ENCODE results near the gene DLG2.

Gene DLG2

GRCh38 chr11:83948200-83948599 lies 1678.9 kb downstream of the DLG2 start:
- DNase-seq: no peak

- DNase-seq: no peak
These were observed 1681.2 kb downstream of the DLG2 start for GRCh38 chr11:83945976-83946375.

GRCh38 chr11:83941050-83941449 lies 1686.1 kb downstream of the DLG2 start:
- no peak for DNase-seq

- DNase-seq: no peak
These were observed 1689.0 kb downstream of the DLG2 start for GRCh38 chr11:83938148-83938547.

- DNase-seq: no peak
These were observed 1694.1 kb downstream of the DLG2 start for GRCh38 chr11:83933008-83933407.

GRCh38 chr11:83927422-83927821 lies 1699.7 kb downstream of the DLG2 start:
- DNase-seq: no peak

- DNase-seq: no peak
These were observed 1702.2 kb downstream of the DLG2 start for GRCh38 chr11:83924795-83925542.

GRCh38 chr11:83923961-83924360 lies 1703.2 kb downstream of the DLG2 start:
- no peak for DNase-seq

GRCh38 chr11:83922953-83923352 lies 1704.2 kb downstream of the DLG2 start:
- no peak for DNase-seq

GRCh38 chr11:83922318-83922717 lies 1704.8 kb downstream of the DLG2 start:
- DNase-seq: no peak

- DNase-seq: no peak
These were observed 1705.5 kb downstream of the DLG2 start for GRCh38 chr11:83921447-83922192.

- no peak for DNase-seq
These were observed 1708.7 kb downstream of the DLG2 start for GRCh38 chr11:83918476-83918875.

- DNase-seq: no peak
These were observed 1712.1 kb downstream of the DLG2 start for GRCh38 chr11:83914995-83915394.

- peak; percentile 14 for DNase-seq
These were observed 1717.3 kb downstream of the DLG2 start for GRCh38 chr11:83909579-83910534.

GRCh38 chr11:83908298-83908856 lies 1718.8 kb downstream of the DLG2 start:
- no peak for DNase-seq

- peak; percentile 43 for DNase-seq
These were observed 1731.6 kb downstream of the DLG2 start for GRCh38 chr11:83895516-83895915.

GRCh38 chr11:83881428-83881827 lies 1745.7 kb downstream of the DLG2 start:
- no peak for DNase-seq

GRCh38 chr11:83871054-83871453 lies 1756.1 kb downstream of the DLG2 start:
- DNase-seq: no peak

- no peak for DNase-seq
These were observed 1760.5 kb downstream of the DLG2 start for GRCh38 chr11:83866655-83867054.

- DNase-seq: peak; percentile 76
These were observed 1761.3 kb downstream of the DLG2 start for GRCh38 chr11:83865636-83866461.

GRCh38 chr11:83864412-83865057 lies 1762.6 kb downstream of the DLG2 start:
- no peak for DNase-seq

Measured in kidney glomerular epithelial cell (primary cell).